Mucosa of stomach (tissue), 1 donor: Measurements from ENCODE around the gene WSCD2.

ENCODE experiments used
- H3K27me3 ChIP-seq: one replicate; pipeline ENCODE4 v1.7.0; 2013; ENCODE audit warnings: mild to moderate bottlenecking, low read length; ENCODE audit not compliant: control insufficient read depth, insufficient read depth
- H3K36me3 ChIP-seq: one replicate; pipeline ENCODE4 v1.7.0; 2013; ENCODE audit warnings: low read length; ENCODE audit not compliant: control insufficient read depth, insufficient read depth
- H3K4me1 ChIP-seq: one replicate; pipeline ENCODE4 v1.7.0; 2013; ENCODE audit warnings: mild to moderate bottlenecking, low read length; ENCODE audit not compliant: control insufficient read depth, insufficient read depth
- H3K4me3 ChIP-seq: one replicate; pipeline ENCODE4 v1.7.0; 2013; ENCODE audit warnings: low read length
- H3K9ac ChIP-seq: one replicate; pipeline ENCODE4 v1.7.0; 2013; ENCODE audit warnings: mild to moderate bottlenecking, low read length, moderate library complexity
- H3K9me3 ChIP-seq: one replicate; pipeline ENCODE4 v1.7.0; 2013; ENCODE audit warnings: mild to moderate bottlenecking, low read length, moderate library complexity; ENCODE audit not compliant: control insufficient read depth
- donor health status: Pancreatic carcinoma.

WSCD2 gene

GRCh38 chr12:108270035-108270848, 141.2 kb downstream of the WSCD2 start:
- Histone ChIP-seq H3K9me3 (no peaks in the 10 kb centered on the region), H3K27me3 (no peaks in the 10 kb centered on the region), H3K9ac (no peak overlapping the region), H3K36me3 (no peaks in the 10 kb centered on the region), H3K4me3 (no peak overlapping the region), H3K4me1 (no peaks in the 10 kb centered on the region)

GRCh38 chr12:108270849-108271143, 141.7 kb downstream of the WSCD2 start:
- no peaks in the 10 kb centered on the region for H3K36me3 ChIP-seq
- no peaks in the 10 kb centered on the region for H3K27me3 ChIP-seq
- no peaks in the 10 kb centered on the region for H3K4me1 ChIP-seq
- H3K9ac ChIP-seq, result no peak overlapping the region
- H3K4me3 ChIP-seq, result no peak overlapping the region
- no peaks in the 10 kb centered on the region for H3K9me3 ChIP-seq

GRCh38 chr12:108271951-108272872, 143.1 kb downstream of the WSCD2 start:
- Histone ChIP-seq H3K9ac (no peak overlapping the region), H3K4me3 (no peak overlapping the region), H3K27me3 (no peaks in the 10 kb centered on the region), H3K36me3 (no peaks in the 10 kb centered on the region), H3K9me3 (no peaks in the 10 kb centered on the region), H3K4me1 (no peaks in the 10 kb centered on the region)

GRCh38 chr12:108273217-108273616, 144.1 kb downstream of the WSCD2 start:
- H3K9ac ChIP-seq, result no peak overlapping the region
- H3K9me3 ChIP-seq, result no peaks in the 10 kb centered on the region
- H3K27me3 ChIP-seq, result no peaks in the 10 kb centered on the region
- no peaks in the 10 kb centered on the region for H3K36me3 ChIP-seq
- no peaks in the 10 kb centered on the region for H3K4me1 ChIP-seq
- no peak overlapping the region for H3K4me3 ChIP-seq

- Histone ChIP-seq H3K4me3 (no peak overlapping the region), H3K27me3 (no peaks in the 10 kb centered on the region), H3K9ac (no peak overlapping the region), H3K9me3 (no peaks in the 10 kb centered on the region), H3K36me3 (no peaks in the 10 kb centered on the region), H3K4me1 (no peaks in the 10 kb centered on the region)
These were observed 148.5 kb downstream of the WSCD2 start for GRCh38 chr12:108277613-108278012.

GRCh38 chr12:108282160-108282559, 153.1 kb downstream of the WSCD2 start:
- Histone ChIP-seq H3K4me1 (no peaks in the 10 kb centered on the region), H3K4me3 (no peak overlapping the region), H3K9ac (no peak overlapping the region), H3K27me3 (no peaks in the 10 kb centered on the region), H3K9me3 (no peaks in the 10 kb centered on the region), H3K36me3 (no peaks in the 10 kb centered on the region)

- Histone ChIP-seq H3K27me3 (no peaks in the 10 kb centered on the region), H3K4me1 (no peaks in the 10 kb centered on the region), H3K9me3 (no peaks in the 10 kb centered on the region), H3K9ac (no peak overlapping the region), H3K4me3 (no peak overlapping the region), H3K36me3 (no peaks in the 10 kb centered on the region)
These were observed 153.6 kb downstream of the WSCD2 start for GRCh38 chr12:108282676-108283075.

GRCh38 chr12:108284163-108284562, 155.1 kb downstream of the WSCD2 start:
- H3K9me3 ChIP-seq, result no peaks in the 10 kb centered on the region
- H3K4me1 ChIP-seq, result no peaks in the 10 kb centered on the region
- no peak overlapping the region for H3K4me3 ChIP-seq
- H3K9ac ChIP-seq, result no peak overlapping the region
- H3K36me3 ChIP-seq, result no peaks in the 10 kb centered on the region
- H3K27me3 ChIP-seq, result no peaks in the 10 kb centered on the region

- Histone ChIP-seq H3K36me3 (no peaks in the 10 kb centered on the region), H3K9me3 (no peaks in the 10 kb centered on the region), H3K4me3 (no peak overlapping the region), H3K27me3 (no peaks in the 10 kb centered on the region), H3K4me1 (no peaks in the 10 kb centered on the region), H3K9ac (no peak overlapping the region)
These were observed 155.9 kb downstream of the WSCD2 start for GRCh38 chr12:108285016-108285415.

- Histone ChIP-seq H3K9me3 (no peaks in the 10 kb centered on the region), H3K4me1 (no peaks in the 10 kb centered on the region), H3K4me3 (no peak overlapping the region), H3K27me3 (no peaks in the 10 kb centered on the region), H3K9ac (no peak overlapping the region), H3K36me3 (no peaks in the 10 kb centered on the region)
These were observed 158.1 kb downstream of the WSCD2 start for GRCh38 chr12:108287227-108287626.

- no peaks in the 10 kb centered on the region for H3K4me1 ChIP-seq
- no peak overlapping the region for H3K9ac ChIP-seq
- no peaks in the 10 kb centered on the region for H3K9me3 ChIP-seq
- H3K27me3 ChIP-seq, result no peaks in the 10 kb centered on the region
- H3K4me3 ChIP-seq, result no peak overlapping the region
- H3K36me3 ChIP-seq, result no peaks in the 10 kb centered on the region
These were observed 160.5 kb downstream of the WSCD2 start for GRCh38 chr12:108289350-108290161.

- Histone ChIP-seq H3K27me3 (no peaks in the 10 kb centered on the region), H3K4me3 (no peak overlapping the region), H3K4me1 (no peaks in the 10 kb centered on the region), H3K9ac (no peak overlapping the region), H3K36me3 (no peaks in the 10 kb centered on the region), H3K9me3 (no peaks in the 10 kb centered on the region)
These were observed 166.6 kb downstream of the WSCD2 start for GRCh38 chr12:108295641-108296040.
